Right lobe of liver (tissue), 4 donors: Measurements from ENCODE around the gene CDX2.

Source experiments
- POLR2A ChIP-seq: fragments of 450-650 bp; IDR thresholded peaks from one replicate; pipeline ENCODE4 v1.6.1; 2017; ENCODE audit warnings: antibody characterized with exemption, mild to moderate bottlenecking
- TF ChIP-seq, protein P1 (sequence below), 4 donors: fragments of 200-600 bp in 3 of 4; fragments of 450-650 bp in 1 of 4; IDR thresholded peaks; one replicate each; pipeline versions ENCODE4 v1.5.1 to v1.8.0; 2016 to 2022; ENCODE audit warnings: antibody characterized with exemption in 4 of 4, mild to moderate bottlenecking in 2 of 4
- donor health status: DM: no; HTN: no; CAD: no.
- donor health status: DM: no; HTN: no; CAD: no.
- donor health status: DM: no; HTN: yes; CAD: no.

DNA sequence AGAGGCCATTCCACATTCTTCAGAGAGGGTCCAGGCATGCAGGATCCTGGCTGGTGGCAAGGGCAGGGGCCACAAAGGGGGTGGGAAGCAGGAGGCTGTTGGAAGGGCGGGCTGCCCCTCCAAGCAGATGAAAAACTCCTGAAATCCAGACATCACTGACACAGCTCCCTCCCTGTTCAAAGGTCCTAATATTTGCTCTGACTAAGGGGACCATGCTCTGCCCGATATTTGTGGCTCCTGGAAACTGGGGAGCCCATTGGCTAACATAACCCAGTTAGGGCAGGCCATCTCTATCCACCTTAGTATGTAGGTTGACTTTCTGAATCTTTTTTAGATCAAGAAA, 3.3 kb upstream of the CDX2 start:
- TF ChIP-seq, protein P1, sequence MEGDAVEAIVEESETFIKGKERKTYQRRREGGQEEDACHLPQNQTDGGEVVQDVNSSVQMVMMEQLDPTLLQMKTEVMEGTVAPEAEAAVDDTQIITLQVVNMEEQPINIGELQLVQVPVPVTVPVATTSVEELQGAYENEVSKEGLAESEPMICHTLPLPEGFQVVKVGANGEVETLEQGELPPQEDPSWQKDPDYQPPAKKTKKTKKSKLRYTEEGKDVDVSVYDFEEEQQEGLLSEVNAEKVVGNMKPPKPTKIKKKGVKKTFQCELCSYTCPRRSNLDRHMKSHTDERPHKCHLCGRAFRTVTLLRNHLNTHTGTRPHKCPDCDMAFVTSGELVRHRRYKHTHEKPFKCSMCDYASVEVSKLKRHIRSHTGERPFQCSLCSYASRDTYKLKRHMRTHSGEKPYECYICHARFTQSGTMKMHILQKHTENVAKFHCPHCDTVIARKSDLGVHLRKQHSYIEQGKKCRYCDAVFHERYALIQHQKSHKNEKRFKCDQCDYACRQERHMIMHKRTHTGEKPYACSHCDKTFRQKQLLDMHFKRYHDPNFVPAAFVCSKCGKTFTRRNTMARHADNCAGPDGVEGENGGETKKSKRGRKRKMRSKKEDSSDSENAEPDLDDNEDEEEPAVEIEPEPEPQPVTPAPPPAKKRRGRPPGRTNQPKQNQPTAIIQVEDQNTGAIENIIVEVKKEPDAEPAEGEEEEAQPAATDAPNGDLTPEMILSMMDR (IDR thresholded peaks at IDR 0.05): no peak
- no peak for TF ChIP-seq POLR2A
